ENCODE data around the gene RBMY1A1.
"Not testable (repeated sequence)": the region's sequence is repeated elsewhere in the genome, so short reads cannot be mapped to it uniquely, and the experiment has no call there.

Gene RBMY1A1

DNA sequence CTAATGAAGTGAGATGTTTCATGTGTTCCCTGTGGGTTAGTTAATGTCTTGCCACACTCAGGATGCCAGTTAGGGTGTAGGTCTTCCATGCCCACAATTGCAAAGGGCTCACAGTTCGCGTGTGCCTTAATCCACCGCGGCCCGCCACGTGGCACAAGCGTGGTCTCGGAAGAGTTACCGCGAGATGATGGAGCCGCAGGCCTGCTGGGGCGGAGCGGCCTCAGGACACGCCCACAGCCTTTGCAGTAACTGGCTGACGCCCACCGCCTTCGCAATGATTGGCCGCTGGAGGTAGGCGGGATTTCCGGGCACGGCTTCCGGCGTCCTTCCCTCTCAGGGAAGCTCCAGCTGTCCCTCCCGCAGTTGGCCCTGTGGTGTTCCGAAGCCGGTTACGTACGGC is at the start of gene RBMY1A1:
TSS of gene RBMY1A1 (plus strand) at position 301 of the 400 bp plus-strand sequence. CDS start 2,013 bp downstream, outside the sequence.
- DNase-seq = not testable (repeated sequence)

DNA sequence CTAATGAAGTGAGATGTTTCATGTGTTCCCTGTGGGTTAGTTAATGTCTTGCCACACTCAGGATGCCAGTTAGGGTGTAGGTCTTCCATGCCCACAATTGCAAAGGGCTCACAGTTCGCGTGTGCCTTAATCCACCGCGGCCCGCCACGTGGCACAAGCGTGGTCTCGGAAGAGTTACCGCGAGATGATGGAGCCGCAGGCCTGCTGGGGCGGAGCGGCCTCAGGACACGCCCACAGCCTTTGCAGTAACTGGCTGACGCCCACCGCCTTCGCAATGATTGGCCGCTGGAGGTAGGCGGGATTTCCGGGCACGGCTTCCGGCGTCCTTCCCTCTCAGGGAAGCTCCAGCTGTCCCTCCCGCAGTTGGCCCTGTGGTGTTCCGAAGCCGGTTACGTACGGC is 23.6 kb upstream of the RBMY1A1 start, which contains the start of gene RBMY1B:
TSS of gene RBMY1B (plus strand) at position 301 of the 400 bp plus-strand sequence. CDS start 2,013 bp downstream, outside the sequence.
- DNase-seq = not testable (repeated sequence)

DNA sequence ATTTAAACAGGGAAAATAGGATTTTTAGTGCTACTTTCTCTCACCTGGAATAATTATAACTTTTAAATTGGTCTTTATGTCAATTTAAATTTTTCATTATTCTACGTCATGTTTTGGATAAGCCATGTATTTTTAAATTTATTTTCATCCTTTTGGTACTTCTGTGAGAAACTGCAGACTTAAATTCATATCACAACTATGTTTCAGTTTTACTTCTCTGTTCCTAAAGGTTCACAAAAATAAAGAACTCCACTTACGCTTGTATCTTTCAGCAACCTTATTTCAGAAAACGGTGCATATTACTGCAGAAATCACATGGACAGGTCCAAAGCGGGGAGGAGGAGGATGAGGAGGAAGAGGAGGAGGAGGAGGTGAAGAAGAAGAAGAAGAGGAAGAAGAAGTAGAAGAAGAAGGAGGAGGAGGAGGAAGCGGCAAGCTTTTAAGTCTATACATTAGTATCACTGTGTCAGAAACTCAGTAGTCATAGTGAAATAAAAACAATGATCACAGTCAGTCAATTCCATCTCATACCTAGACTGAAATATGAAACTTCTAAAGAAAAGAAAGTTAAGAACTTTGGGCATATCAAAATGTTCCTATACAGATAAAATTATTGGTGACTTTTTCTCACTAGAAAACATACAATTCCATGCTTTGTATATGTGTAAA is 24.8 kb downstream of the RBMY1A1 start:
- DNase-seq = not testable (repeated sequence)

DNA sequence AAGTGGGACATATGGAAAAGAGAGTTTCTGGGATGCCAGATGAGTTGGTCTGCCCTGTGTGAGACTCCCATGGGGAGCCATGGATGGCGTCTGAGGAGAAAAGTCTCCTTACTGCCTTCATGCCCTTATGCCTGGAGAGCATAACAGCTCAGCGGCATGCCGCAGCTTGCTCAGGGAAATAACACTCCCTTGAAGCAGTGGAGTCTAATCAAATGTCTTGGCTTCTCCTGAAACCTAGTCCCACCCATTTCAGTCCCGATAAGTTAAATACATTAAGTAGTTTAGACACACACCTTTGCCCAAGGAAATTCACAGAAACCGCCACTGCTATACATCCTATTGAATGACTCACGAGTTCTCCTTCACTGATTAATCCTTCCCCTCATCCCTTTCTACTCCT is 50.8 kb downstream of the RBMY1A1 start:
- no peak for DNase-seq

DNA sequence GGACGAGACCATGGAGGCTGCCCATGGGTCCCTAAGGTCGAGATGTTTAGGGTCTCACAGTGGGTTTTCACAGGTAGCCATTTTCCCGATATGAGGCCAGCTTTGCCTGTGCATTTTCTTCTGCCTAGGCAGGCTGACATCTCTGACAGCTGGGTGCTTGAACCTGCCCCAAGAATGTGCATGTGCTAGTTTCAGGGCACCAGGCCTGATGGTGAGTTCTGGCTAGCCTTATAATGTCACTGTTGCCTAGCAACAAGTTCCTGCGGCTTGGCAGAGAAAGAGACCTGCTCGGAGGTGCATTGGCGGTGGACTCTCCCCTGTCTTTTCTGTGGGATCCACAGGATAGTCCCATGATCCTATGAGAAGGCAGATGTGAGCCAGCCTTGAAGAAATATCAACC is 51.8 kb downstream of the RBMY1A1 start:
- not testable (repeated sequence) for DNase-seq

DNA sequence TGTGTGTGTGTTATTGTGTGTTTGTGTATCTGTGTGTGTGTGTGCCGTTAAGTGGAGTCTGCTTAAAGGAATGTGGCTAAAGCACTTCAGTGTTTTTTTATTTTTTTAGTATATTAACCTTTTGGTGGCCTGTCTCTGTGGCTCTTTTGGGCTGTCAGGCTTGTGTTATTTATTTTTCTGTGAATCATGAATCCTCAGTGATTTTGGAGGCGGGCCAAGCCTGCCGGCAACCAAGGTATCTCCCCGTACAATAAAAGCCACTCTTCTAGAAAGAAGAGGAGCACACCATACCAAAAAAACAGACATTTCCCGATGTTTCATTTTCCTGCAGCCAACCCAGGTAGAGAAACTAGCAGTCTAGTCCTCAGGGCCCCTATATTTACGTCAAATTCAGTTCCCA is 57.4 kb downstream of the RBMY1A1 start:
- no peak for DNase-seq

DNA sequence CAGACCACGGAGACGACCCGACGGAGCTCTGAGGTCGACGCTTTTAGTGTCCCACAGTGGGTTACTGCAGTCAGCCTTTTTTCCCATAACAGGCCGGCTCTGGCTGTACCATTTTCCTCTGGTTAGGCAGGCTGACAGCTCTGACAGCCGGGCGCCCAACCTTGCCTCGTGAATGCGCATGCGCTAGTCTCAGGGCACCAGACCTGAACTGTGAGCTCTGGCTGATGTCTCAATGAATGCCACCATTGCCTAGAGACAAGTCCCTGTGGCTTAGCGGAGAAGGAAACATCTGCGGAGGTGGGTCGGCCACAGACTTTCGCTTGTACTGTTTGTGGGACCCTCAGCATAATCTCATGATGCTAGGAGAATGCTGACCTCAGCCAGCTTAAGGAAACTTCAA is 61.6 kb downstream of the RBMY1A1 start:
- not testable (repeated sequence) for DNase-seq
